ENCODE results near the gene POLR1G.

The POLR1G gene

GRCh38 chr19:45406226-45407090 is at the start of gene POLR1G:
Gene POLR1G (plus strand): TSS chr19:45406644. CDS start chr19:45406697, 53 bp downstream.
- ATAC-seq (replicated peaks): peak; percentile 81 to 83
- peak within 1 kb of the TSS; percentile 90 for H3K4me3 Mint-ChIP-seq
- peaks cover 40 to 64% of the 10 kb centered on the region in 2 donors for H3K4me1 Mint-ChIP-seq
- H3K36me3 Mint-ChIP-seq: peaks cover 14 to 24% of the 10 kb centered on the region in 2 donors
- H3K27ac Mint-ChIP-seq: peak within 1 kb of the TSS; percentile 98
- peaks cover 22 to 27% of the 10 kb centered on the region in 2 donors for H3K27me3 Mint-ChIP-seq
- peak; percentile 78 for DNase-seq
- H3K9me3 Mint-ChIP-seq: no peaks in the 10 kb centered on the region

- no peak overlapping the region for H3K4me3 Mint-ChIP-seq
- DNase-seq (no peak), ATAC-seq (replicated peaks) (no peak)
- H3K4me1 Mint-ChIP-seq: no peaks in the 10 kb centered on the region
- H3K27ac Mint-ChIP-seq: no peak overlapping the region
- no peaks in the 10 kb centered on the region for H3K27me3 Mint-ChIP-seq
- peaks cover 62 to 74% of the 10 kb centered on the region in 2 donors for H3K36me3 Mint-ChIP-seq
- H3K9me3 Mint-ChIP-seq: no peaks in the 10 kb centered on the region
Observed at GRCh38 chr19:45356760-45357444, 49.5 kb upstream of the POLR1G start.

GRCh38 chr19:45357445-45357783 is 49.0 kb upstream of the POLR1G start:
- Mint-ChIP-seq H3K4me1 (no peaks in the 10 kb centered on the region), H3K4me3 (no peak overlapping the region), H3K27me3 (no peaks in the 10 kb centered on the region), H3K36me3 (peaks cover 67 to 78% of the 10 kb centered on the region in 2 donors), H3K9me3 (no peaks in the 10 kb centered on the region), H3K27ac (no peak overlapping the region)
- ATAC-seq (replicated peaks) (no peak), DNase-seq (no peak)

- no peak overlapping the region for H3K27ac Mint-ChIP-seq
- DNase-seq (no peak), ATAC-seq (replicated peaks) (no peak)
- peaks cover 61 to 76% of the 10 kb centered on the region in 2 donors for H3K36me3 Mint-ChIP-seq
- no peaks in the 10 kb centered on the region for H3K27me3 Mint-ChIP-seq
- no peaks in the 10 kb centered on the region for H3K9me3 Mint-ChIP-seq
- H3K4me1 Mint-ChIP-seq: no peaks in the 10 kb centered on the region
- H3K4me3 Mint-ChIP-seq: no peak overlapping the region
Observed at GRCh38 chr19:45358213-45358792, 48.1 kb upstream of the POLR1G start.

- ATAC-seq (replicated peaks) (no peak), DNase-seq (no peak)
- Mint-ChIP-seq H3K9me3 (no peaks in the 10 kb centered on the region), H3K27me3 (no peaks in the 10 kb centered on the region), H3K27ac (peak overlapping the region; percentile 44), H3K36me3 (peaks cover 43 to 69% of the 10 kb centered on the region in 2 donors), H3K4me1 (no peaks in the 10 kb centered on the region), H3K4me3 (no peak overlapping the region)
Observed at GRCh38 chr19:45361608-45362007, 44.8 kb upstream of the POLR1G start.

GRCh38 chr19:45362291-45362690 is 44.2 kb upstream of the POLR1G start:
- H3K4me3 Mint-ChIP-seq: no peak overlapping the region
- peaks cover 37 to 64% of the 10 kb centered on the region in 2 donors for H3K36me3 Mint-ChIP-seq
- H3K27ac Mint-ChIP-seq: no peak overlapping the region
- DNase-seq (no peak), ATAC-seq (replicated peaks) (no peak)
- H3K9me3 Mint-ChIP-seq: no peaks in the 10 kb centered on the region
- no peaks in the 10 kb centered on the region for H3K4me1 Mint-ChIP-seq
- no peaks in the 10 kb centered on the region for H3K27me3 Mint-ChIP-seq

GRCh38 chr19:45363861-45364459 is 42.5 kb upstream of the POLR1G start:
- no peak overlapping the region for H3K4me3 Mint-ChIP-seq
- ATAC-seq (replicated peaks): no peak
- peaks cover 2 to 9% of the 10 kb centered on the region in 2 donors for H3K4me1 Mint-ChIP-seq
- no peak for DNase-seq
- H3K27ac Mint-ChIP-seq: no peak overlapping the region
- peaks cover 33 to 57% of the 10 kb centered on the region in 2 donors for H3K36me3 Mint-ChIP-seq
- H3K9me3 Mint-ChIP-seq: no peaks in the 10 kb centered on the region
- H3K27me3 Mint-ChIP-seq: no peaks in the 10 kb centered on the region

GRCh38 chr19:45364696-45365095 is 41.7 kb upstream of the POLR1G start:
- no peak for DNase-seq
- H3K4me1 Mint-ChIP-seq: peaks cover 4 to 14% of the 10 kb centered on the region in 2 donors
- no peaks in the 10 kb centered on the region for H3K9me3 Mint-ChIP-seq
- H3K36me3 Mint-ChIP-seq: peaks cover 26 to 51% of the 10 kb centered on the region in 2 donors
- no peak overlapping the region for H3K4me3 Mint-ChIP-seq
- H3K27ac Mint-ChIP-seq: no peak overlapping the region
- ATAC-seq (replicated peaks): no peak
- H3K27me3 Mint-ChIP-seq: no peaks in the 10 kb centered on the region

- Mint-ChIP-seq H3K4me1 (peaks cover 6 to 23% of the 10 kb centered on the region in 2 donors), H3K27ac (no peak overlapping the region), H3K36me3 (peaks cover 13 to 28% of the 10 kb centered on the region in 2 donors), H3K9me3 (no peaks in the 10 kb centered on the region), H3K4me3 (no peak overlapping the region), H3K27me3 (no peaks in the 10 kb centered on the region)
- DNase-seq (no peak), ATAC-seq (replicated peaks) (no peak)
Observed at GRCh38 chr19:45368127-45368526, 38.3 kb upstream of the POLR1G start.

GRCh38 chr19:45368737-45369340 is 37.6 kb upstream of the POLR1G start:
- DNase-seq: no peak
- ATAC-seq (replicated peaks): no peak
- Mint-ChIP-seq H3K27me3 (peaks cover 4 to 5% of the 10 kb centered on the region in 2 donors), H3K36me3 (peaks cover 11 to 25% of the 10 kb centered on the region in 2 donors), H3K4me1 (peaks cover 6 to 23% of the 10 kb centered on the region in 2 donors), H3K4me3 (peak overlapping the region; percentile 19 to 51), H3K27ac (no peak overlapping the region), H3K9me3 (no peaks in the 10 kb centered on the region)

GRCh38 chr19:45370410-45371204 is 35.8 kb upstream of the POLR1G start, which contains the start of gene ERCC2:
Gene ERCC2 (minus strand): TSS chr19:45370573. CDS start chr19:45370540, 33 bp downstream.
- DNase-seq (peak; percentile 100), ATAC-seq (replicated peaks) (peak; percentile 99)
- Mint-ChIP-seq H3K9me3 (no peaks in the 10 kb centered on the region), H3K4me3 (peak within 1 kb of the TSS; percentile 90), H3K27me3 (peaks cover 10 to 15% of the 10 kb centered on the region in 2 donors), H3K36me3 (peaks cover 4 to 14% of the 10 kb centered on the region in 2 donors), H3K4me1 (peaks cover 6 to 23% of the 10 kb centered on the region in 2 donors), H3K27ac (peak within 1 kb of the TSS; percentile 99)

- DNase-seq: no peak
- no peak overlapping the region for H3K27ac Mint-ChIP-seq
- ATAC-seq (replicated peaks): no peak
- H3K27me3 Mint-ChIP-seq: peaks cover 10 to 15% of the 10 kb centered on the region in 2 donors
- no peak overlapping the region for H3K4me3 Mint-ChIP-seq
- no peaks in the 10 kb centered on the region for H3K4me1 Mint-ChIP-seq
- no peaks in the 10 kb centered on the region for H3K36me3 Mint-ChIP-seq
- H3K9me3 Mint-ChIP-seq: no peaks in the 10 kb centered on the region
Observed at GRCh38 chr19:45376045-45376724, 30.3 kb upstream of the POLR1G start.

GRCh38 chr19:45380107-45380506 is 26.3 kb upstream of the POLR1G start:
- no peak for DNase-seq
- Mint-ChIP-seq H3K4me1 (peaks cover 0 to 4% of the 10 kb centered on the region in 2 donors), H3K4me3 (no peak overlapping the region), H3K9me3 (no peaks in the 10 kb centered on the region), H3K36me3 (no peaks in the 10 kb centered on the region), H3K27ac (no peak overlapping the region), H3K27me3 (peaks cover 4 to 18% of the 10 kb centered on the region in 2 donors)
- no peak for ATAC-seq (replicated peaks)
